HG02610 (cell line): ENCODE results near the gene ITGB5.
"Not testable (repeated sequence)": the region's sequence is repeated elsewhere in the genome, so short reads cannot be mapped to it uniquely, and the experiment has no call there.

Source experiments
- ATAC-seq: cut with Tn5 transposase; IDR thresholded peaks from one replicate; pipeline ENCODE4 v1.9.1; 2021; ENCODE audit warnings: mild to moderate bottlenecking, moderate library complexity; ENCODE audit not compliant: unreplicated experiment

Gene ITGB5

GRCh38 chr3:124759666-124760401, 127.3 kb downstream of the ITGB5 start:
- no peak for ATAC-seq

- ATAC-seq: peak; percentile 48
Measured at GRCh38 chr3:124758851-124759635, 128.1 kb downstream of the ITGB5 start.

- ATAC-seq: not testable (repeated sequence)
Measured at GRCh38 chr3:124757926-124758325, 129.2 kb downstream of the ITGB5 start.

DNA sequence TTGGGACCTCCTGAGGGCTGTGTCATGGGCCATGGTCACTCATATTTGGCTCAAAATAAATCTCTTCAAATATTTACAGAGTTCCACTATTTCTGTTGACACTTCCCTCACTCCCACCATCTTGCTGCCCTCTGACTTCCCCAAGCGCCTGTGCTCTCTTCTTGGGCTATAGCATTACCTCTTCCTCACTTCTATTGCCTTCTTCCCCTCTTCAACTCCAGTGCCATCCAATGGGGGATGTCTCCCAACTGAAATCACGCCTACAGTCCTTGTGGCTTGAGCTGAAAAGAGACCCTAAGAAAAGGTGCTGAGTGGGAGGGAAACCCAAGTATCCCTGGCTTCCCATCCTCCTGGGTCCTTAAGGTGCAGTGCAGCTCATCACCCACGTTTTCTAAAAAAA, 135.1 kb downstream of the ITGB5 start:
- no peak for ATAC-seq

DNA sequence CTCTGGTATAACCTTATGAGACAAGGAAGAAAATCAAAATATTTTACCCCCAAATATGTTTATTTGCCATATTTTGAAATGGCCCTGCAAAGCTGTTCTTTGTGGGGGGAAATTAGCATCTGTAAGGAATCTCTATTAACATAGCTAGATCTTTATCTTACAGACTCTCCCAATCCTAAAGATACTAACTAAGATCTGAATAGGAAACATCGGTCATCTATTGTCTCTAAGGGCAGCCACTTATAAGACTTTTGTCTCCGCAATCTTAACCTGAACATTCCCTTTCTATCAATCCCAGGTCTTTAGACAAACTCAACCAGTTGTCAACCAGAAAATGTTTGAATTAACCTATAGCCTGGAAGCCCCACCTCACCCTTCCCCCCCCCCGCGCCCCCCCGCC, 135.7 kb downstream of the ITGB5 start:
- no peak for ATAC-seq

DNA sequence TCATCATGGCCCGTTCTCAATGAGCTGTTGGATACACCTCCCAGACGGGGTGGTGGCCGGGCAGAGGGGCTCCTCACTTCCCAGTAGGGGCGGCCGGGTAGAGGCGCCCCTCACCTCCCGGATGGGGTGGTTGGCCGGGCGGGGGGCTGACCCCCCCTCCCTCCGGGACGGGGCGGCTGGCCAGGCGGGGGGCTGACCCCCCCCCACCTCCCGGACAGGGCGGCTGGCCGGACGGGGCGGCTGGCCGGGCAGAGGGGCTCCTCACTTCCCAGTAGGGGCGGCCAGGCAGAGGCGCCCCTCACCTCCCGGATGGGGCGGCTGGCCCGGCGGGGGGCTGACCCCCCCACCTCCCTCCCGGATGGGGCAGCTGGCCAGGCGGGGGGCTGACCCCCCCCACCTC, 137.3 kb downstream of the ITGB5 start:
- not testable (repeated sequence) for ATAC-seq

DNA sequence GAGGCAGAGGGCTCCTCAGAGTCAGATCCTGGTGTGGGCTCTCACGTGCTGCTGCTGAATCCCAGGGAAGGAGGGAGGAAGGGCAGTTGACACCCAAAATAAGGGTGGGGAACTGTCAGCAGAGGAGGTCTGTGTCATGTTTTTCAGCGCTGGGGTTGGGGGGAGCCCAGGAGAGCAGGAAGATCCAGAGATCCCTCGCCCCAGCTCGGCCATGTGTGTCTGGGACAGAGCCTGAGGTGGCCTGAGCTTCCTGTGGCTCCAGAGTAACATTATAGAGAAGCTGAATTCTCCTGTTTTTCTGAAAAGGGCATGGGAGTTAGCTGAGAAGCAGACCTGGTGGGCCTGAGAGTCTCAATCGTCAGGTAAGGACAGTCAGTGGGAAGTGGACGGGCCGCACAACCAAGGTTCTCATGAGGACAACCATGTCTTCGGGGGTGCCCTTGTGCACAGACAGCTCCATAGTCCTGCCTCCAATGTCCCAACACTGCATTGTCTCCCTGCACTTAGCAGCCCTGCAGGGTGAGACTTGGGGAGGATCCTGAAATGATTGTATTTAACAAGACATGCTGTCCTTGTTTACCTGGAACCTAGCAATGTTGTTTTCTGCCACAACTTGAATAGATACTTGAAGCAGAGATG, 138.5 kb downstream of the ITGB5 start:
- no peak for ATAC-seq

- no peak for ATAC-seq
Measured at GRCh38 chr3:124747111-124747981, 139.8 kb downstream of the ITGB5 start.

- ATAC-seq: no peak
Measured at GRCh38 chr3:124745756-124746155, 141.4 kb downstream of the ITGB5 start.

GRCh38 chr3:124741027-124741426, 146.1 kb downstream of the ITGB5 start:
- ATAC-seq: no peak

GRCh38 chr3:124731760-124732159, 155.4 kb downstream of the ITGB5 start:
- ATAC-seq: no peak

DNA sequence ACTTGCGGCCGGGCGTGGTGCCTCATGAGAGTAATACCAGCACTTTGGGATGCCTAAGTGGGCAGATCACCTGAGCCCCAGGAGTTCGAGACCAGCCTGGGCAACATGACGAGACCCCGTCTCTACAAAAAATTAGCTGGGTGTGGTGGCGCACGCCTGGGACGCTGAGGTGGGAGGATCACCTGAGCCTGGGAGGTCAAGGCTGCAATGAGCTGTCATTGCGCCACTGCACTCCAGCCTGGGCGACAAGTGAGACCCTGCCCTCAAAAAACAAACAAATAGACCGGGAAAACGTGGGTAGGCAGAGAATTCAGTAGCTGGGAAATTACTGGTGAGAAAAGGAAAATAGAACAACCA, 156.2 kb downstream of the ITGB5 start:
- ATAC-seq: no peak

- ATAC-seq: peak; percentile 93
Measured at GRCh38 chr3:124730129-124730940, 156.8 kb downstream of the ITGB5 start, which contains the start of gene UMPS. UMPS (plus strand) TSS chr3:124730452; CDS start chr3:124730472, 20 bp downstream.

GRCh38 chr3:124722589-124722988, 164.6 kb downstream of the ITGB5 start:
- no peak for ATAC-seq

DNA sequence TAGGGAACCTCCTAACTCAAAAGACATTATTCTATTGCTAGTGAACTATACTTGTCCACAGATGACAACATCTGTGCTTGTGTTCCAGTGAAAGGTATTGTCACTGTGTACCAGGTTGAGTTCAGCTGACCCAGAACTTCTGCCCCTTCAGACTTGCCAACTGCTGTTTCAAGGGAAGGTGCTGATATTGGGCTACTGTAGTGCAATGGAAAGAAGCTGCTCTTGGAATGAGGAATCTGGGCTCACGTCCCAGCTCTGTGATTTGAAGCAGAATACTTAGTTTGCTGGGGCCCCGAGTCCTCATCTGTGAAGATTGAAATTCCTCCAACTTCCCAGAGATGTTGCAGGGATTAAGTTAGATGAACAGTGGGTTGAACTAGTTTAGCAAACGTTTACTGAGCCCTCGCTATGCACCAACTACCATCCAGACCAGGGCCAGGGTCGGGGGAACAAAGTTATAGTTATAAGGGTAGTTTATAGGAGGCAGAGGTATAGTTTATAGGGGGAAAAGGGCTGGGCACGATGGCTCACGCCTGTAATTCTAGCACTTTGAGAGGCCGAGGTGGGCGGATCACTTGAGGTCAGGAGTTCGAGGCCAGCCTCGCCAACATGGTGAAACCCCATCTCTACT, 172.8 kb downstream of the ITGB5 start:
- no peak for ATAC-seq
